Measurements from ENCODE around the gene CDC42EP2. TPM values are rescaled to one million over a fixed set of nuclear protein-coding genes. Genes with fewer than 3 reads are reported as not detected.

CDC42EP2 gene
- total and polyA plus RNA-seq, 2 donors (not counting 3 experiments of a cell fraction or from before 2014, with no cell fraction given) = 23.9 to 26.4 TPM

- no TSS peak for BruUV-seq (replicated peaks)
- Histone ChIP-seq H2AFZ (ENCODE audit: low read depth, low read length) (no peak overlapping the region), H3K9me1 (replicated peaks; ENCODE audit: control insufficient read depth, extremely low read depth, insufficient read depth, low read length) (no peaks in the 10 kb centered on the region), H3K9me3 (replicated peaks; ENCODE audit: control insufficient read depth, insufficient read depth, low read length) (no peaks in the 10 kb centered on the region), H3K4me2 (ENCODE audit: insufficient read depth, low read length) (no peak overlapping the region), H3K27ac (ENCODE audit: insufficient read depth, low read depth, low read length) (no peak overlapping the region), H3K27me3 (ENCODE audit: control insufficient read depth in 2 of 2, insufficient read depth in 2 of 2, low read length in 2 of 2) (no peaks in the 10 kb centered on the region), H3K79me2 (ENCODE audit: control insufficient read depth, insufficient read depth, low read length) (peaks cover 20% of the 10 kb centered on the region), H3K9ac (replicated peaks; ENCODE audit: extremely low read depth, insufficient read depth, low read length) (no peak overlapping the region), H3K4me3 (replicated peaks in 1 of 3; ENCODE audit: insufficient read depth in 1 of 3, low read depth in 1 of 3, low read length in 3 of 3) (no peak overlapping the region), H4K20me1 (replicated peaks; ENCODE audit: control insufficient read depth, extremely low read depth, insufficient read depth, low read length) (no peaks in the 10 kb centered on the region), H3K36me3 (ENCODE audit: control insufficient read depth in 2 of 2, extremely low read depth in 1 of 2, insufficient read depth in 2 of 2, low read length in 2 of 2) (no peaks in the 10 kb centered on the region), H3K4me1 (ENCODE audit: control insufficient read depth, extremely low read depth, insufficient read depth, low read length) (peaks cover 27% of the 10 kb centered on the region)
- FAIRE-seq (no peak), DNase-seq (ENCODE audit: low read depth, low spot score) (no peak)
- ChIA-PET CTCF (interaction anchor here (0.9 to 8.7 kb wide), 5 partner anchors 12 to 85 kb away, joined by 3 to 625 read pairs (median 3); no protein-coding TSS in a partner anchor), POLR2A (interaction anchor here (0.6 kb wide), 1 partner anchor 35 kb away, joined by 4 read pairs; no protein-coding TSS in a partner anchor)
- dilution Hi-C loops (cut with MboI; ENCODE audit: extremely low pct_ligation_motif_present, low sequenced_read_pairs) = no loop called here
- intact Hi-C loops (cut with micrococcal nuclease) = no loop called here
- TF ChIP-seq JUN (IDR thresholded peaks at IDR 0.05; ENCODE audit: borderline replicate concordance, insufficient read depth, insufficient read length, low read depth) = no peak
- no peak for TF ChIP-seq GATA2 (IDR thresholded peaks at IDR 0.05; ENCODE audit: insufficient read depth, insufficient read length, low read depth, low read length)
- no peak for TF ChIP-seq MYC (IDR thresholded peaks at IDR 0.05; ENCODE audit: low read depth, low read length)
- TF ChIP-seq MAX (IDR thresholded peaks at IDR 0.05; ENCODE audit: insufficient read depth, insufficient read length) = no peak
- TF ChIP-seq FOS (IDR thresholded peaks at IDR 0.05; ENCODE audit: borderline replicate concordance, insufficient read depth, low read length) = no peak
- TF ChIP-seq POLR2A (IDR thresholded peaks at IDR 0.05; ENCODE audit: low read depth, low read length) = no peak
- no peak for TF ChIP-seq POLR2AphosphoS5 (IDR thresholded peaks at IDR 0.05; ENCODE audit: insufficient read depth, low read depth, low read length)
- no peak for TF ChIP-seq EZH2 (IDR thresholded peaks at IDR 0.05; ENCODE audit: borderline replicate concordance, low read depth, low read length, severe bottlenecking)
- TF ChIP-seq CTCF (IDR thresholded peaks at IDR 0.05; ENCODE audit: extremely low read depth in 1 of 2, insufficient read depth in 1 of 2, low read depth in 1 of 2, low read length in 2 of 2) = no peak
These were observed 3.9 kb upstream of the CDC42EP2 start for GRCh38 chr11:65310736-65311135.

All from endothelial cell of umbilical vein (primary cell).